Keratinocyte (primary cell): ENCODE data around the gene RMND1. TPM values are rescaled to one million over a fixed set of nuclear protein-coding genes. Genes with fewer than 3 reads are reported as not detected.

Source experiments
- DNase-seq: peaks from one replicate; pipeline ENCODE4 v3.0.0-alpha.2; 2011; ENCODE audit warnings: low read depth, missing footprints, low spot score
- FAIRE-seq: peaks from 2 replicates; lab custom pipeline; 2011; peaks lifted over from hg19 to GRCh38; lab: Jason Lieb, UNC
- H2AFZ ChIP-seq: 2 replicates; pipeline ENCODE4 v1.6.0; 2012; ENCODE audit warnings: low read length, control low read depth, inconsistent platforms; ENCODE audit not compliant: control insufficient read depth
- H3K27ac ChIP-seq: 2 replicates; pipeline ENCODE4 v1.5.1; 2011; ENCODE audit warnings: low read length; ENCODE audit not compliant: control insufficient read depth, insufficient read depth
- H3K27me3 ChIP-seq: 3 replicates; pipeline ENCODE4 v1.6.0; 2011; ENCODE audit warnings: low read length; ENCODE audit not compliant: control insufficient read depth, insufficient read depth; ENCODE audit errors: extremely low read depth
- H3K36me3 ChIP-seq, 2 experiments: 2 replicates in 1 of 2; 3 replicates in 1 of 2; pipeline ENCODE4 v1.5.1; 2011; ENCODE audit warnings: low read length in 2 of 2, mild to moderate bottlenecking in 1 of 2; ENCODE audit not compliant: control insufficient read depth in 2 of 2, insufficient read depth in 2 of 2; ENCODE audit errors: extremely low read depth in 1 of 2
- H3K4me1 ChIP-seq: 3 replicates; pipeline ENCODE4 v1.5.1; 2011; ENCODE audit warnings: low read length; ENCODE audit not compliant: control insufficient read depth, insufficient read depth; ENCODE audit errors: extremely low read depth
- H3K4me2 ChIP-seq: 3 replicates; pipeline ENCODE4 v1.6.0; 2011; ENCODE audit warnings: low read depth, low read length; ENCODE audit not compliant: control insufficient read depth, insufficient read depth; ENCODE audit errors: extremely low read depth
- H3K4me3 ChIP-seq, 3 experiments: fragments of 200-600 bp in 1 of 3; sonication (generic) in 1 of 3; 2 replicates in 2 of 3; 3 replicates in 1 of 3; pipeline ENCODE4 v1.5.1; 2011 to 2016; ENCODE audit warnings: low read length in 3 of 3, mild to moderate bottlenecking in 3 of 3, control low read depth in 2 of 3, inconsistent platforms in 1 of 3, low read depth in 1 of 3, mixed read lengths in 1 of 3, mixed run types in 1 of 3, moderate library complexity in 1 of 3; ENCODE audit not compliant: control insufficient read depth in 2 of 3, insufficient read depth in 2 of 3; ENCODE audit errors: extremely low read depth in 1 of 3
- H3K79me2 ChIP-seq: 2 replicates; pipeline ENCODE4 v1.6.0; 2012; ENCODE audit warnings: low read length; ENCODE audit not compliant: control insufficient read depth, insufficient read depth
- H3K9ac ChIP-seq: 3 replicates; pipeline ENCODE4 v1.6.0; 2011; ENCODE audit warnings: low read length; ENCODE audit not compliant: control insufficient read depth, insufficient read depth; ENCODE audit errors: extremely low read depth
- H3K9me1 ChIP-seq: 3 replicates; pipeline ENCODE4 v1.6.0; 2011; ENCODE audit warnings: low read length; ENCODE audit not compliant: control insufficient read depth, insufficient read depth; ENCODE audit errors: extremely low read depth
- H3K9me3 ChIP-seq: 2 replicates; pipeline ENCODE4 v1.5.1; 2012; ENCODE audit warnings: low read depth, low read length; ENCODE audit not compliant: control insufficient read depth
- H4K20me1 ChIP-seq: 3 replicates; pipeline ENCODE4 v1.6.0; 2011; ENCODE audit warnings: low read length; ENCODE audit not compliant: control insufficient read depth, insufficient read depth; ENCODE audit errors: extremely low read depth
- EZH2 ChIP-seq: IDR thresholded peaks from one replicate; pipeline ENCODE4 v1.6.1; 2012; ENCODE audit warnings: inconsistent platforms, mild to moderate bottlenecking, low read length, moderate library complexity
- dilution Hi-C: fragments of 300-500 bp; cut with MboI; formaldehyde crosslinking; loops from one replicate; pipeline ENCODE4 v1.7.0; 2020; ENCODE audit warnings: low sequenced_read_pairs; ENCODE audit not compliant: extremely low pct_ligation_motif_present
- polyA plus RNA-seq, 5 experiments: library from polyadenylated mRNA; depleted of rRNA in 3 of 5; stranded (reverse) in 3 of 5; stranded (forward) in 1 of 5; unstranded in 1 of 5; fragments of >200 nt; gene quantifications; 1 replicate in 1 of 5; 2 replicates in 3 of 5; 3 replicates in 1 of 5; pipeline versions ENCODE4 v1.2.1 to v1.2.3, GENCODE V29; 2011 to 2012; ENCODE audit warnings: missing spikeins in 2 of 5, low read depth in 1 of 5, low replicate concordance in 1 of 5
- TF ChIP-seq, protein P1 (sequence below), 3 experiments: IDR thresholded peaks in 1 of 3; conservative IDR thresholded peaks in 1 of 3; optimal IDR thresholded peaks in 1 of 3; 2 replicates in 2 of 3; 3 replicates in 1 of 3; pipeline versions ENCODE3 to v1.5.1; 2011; ENCODE audit warnings: low read length in 3 of 3, mild to moderate bottlenecking in 3 of 3, moderate library complexity in 2 of 3, control low read depth in 1 of 3, inconsistent platforms in 1 of 3; ENCODE audit not compliant: insufficient read depth in 2 of 3; ENCODE audit errors: extremely low read depth in 1 of 3

Gene RMND1
- polyA plus RNA-seq, 1 donor (not counting 4 experiments of a cell fraction or from before 2014, with no cell fraction given): 23.1 TPM

GRCh38 chr6:151475653-151476523, 24.0 kb upstream of the RMND1 start:
- peak overlapping the region; percentile 11 for H3K4me2 ChIP-seq
- dilution Hi-C loops: no loop called here
- no peak for DNase-seq
- no peaks in the 10 kb centered on the region for H4K20me1 ChIP-seq
- peak overlapping the region; percentile 11 for H2AFZ ChIP-seq
- no peak overlapping the region for H3K4me3 ChIP-seq
- H3K36me3 ChIP-seq: no peaks in the 10 kb centered on the region
- H3K79me2 ChIP-seq: no peaks in the 10 kb centered on the region
- no peaks in the 10 kb centered on the region for H3K9me3 ChIP-seq
- H3K4me1 ChIP-seq: no peaks in the 10 kb centered on the region
- TF ChIP-seq, protein P1, sequence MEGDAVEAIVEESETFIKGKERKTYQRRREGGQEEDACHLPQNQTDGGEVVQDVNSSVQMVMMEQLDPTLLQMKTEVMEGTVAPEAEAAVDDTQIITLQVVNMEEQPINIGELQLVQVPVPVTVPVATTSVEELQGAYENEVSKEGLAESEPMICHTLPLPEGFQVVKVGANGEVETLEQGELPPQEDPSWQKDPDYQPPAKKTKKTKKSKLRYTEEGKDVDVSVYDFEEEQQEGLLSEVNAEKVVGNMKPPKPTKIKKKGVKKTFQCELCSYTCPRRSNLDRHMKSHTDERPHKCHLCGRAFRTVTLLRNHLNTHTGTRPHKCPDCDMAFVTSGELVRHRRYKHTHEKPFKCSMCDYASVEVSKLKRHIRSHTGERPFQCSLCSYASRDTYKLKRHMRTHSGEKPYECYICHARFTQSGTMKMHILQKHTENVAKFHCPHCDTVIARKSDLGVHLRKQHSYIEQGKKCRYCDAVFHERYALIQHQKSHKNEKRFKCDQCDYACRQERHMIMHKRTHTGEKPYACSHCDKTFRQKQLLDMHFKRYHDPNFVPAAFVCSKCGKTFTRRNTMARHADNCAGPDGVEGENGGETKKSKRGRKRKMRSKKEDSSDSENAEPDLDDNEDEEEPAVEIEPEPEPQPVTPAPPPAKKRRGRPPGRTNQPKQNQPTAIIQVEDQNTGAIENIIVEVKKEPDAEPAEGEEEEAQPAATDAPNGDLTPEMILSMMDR (optimal IDR thresholded peaks at IDR 0.05 in 1 of 3, IDR thresholded peaks at IDR 0.05 in 1 of 3, conservative IDR thresholded peaks at IDR 0.05 in 1 of 3; ENCODE audit: extremely low read depth in 1 of 3, insufficient read depth in 2 of 3, low read length in 3 of 3): peak; percentile 37 to 65 (median 52)
- TF ChIP-seq EZH2: no peak
- no peaks in the 10 kb centered on the region for H3K27me3 ChIP-seq
- no peak overlapping the region for H3K9ac ChIP-seq
- no peak overlapping the region for H3K27ac ChIP-seq
- H3K9me1 ChIP-seq: no peaks in the 10 kb centered on the region
- FAIRE-seq: no peak

DNA sequence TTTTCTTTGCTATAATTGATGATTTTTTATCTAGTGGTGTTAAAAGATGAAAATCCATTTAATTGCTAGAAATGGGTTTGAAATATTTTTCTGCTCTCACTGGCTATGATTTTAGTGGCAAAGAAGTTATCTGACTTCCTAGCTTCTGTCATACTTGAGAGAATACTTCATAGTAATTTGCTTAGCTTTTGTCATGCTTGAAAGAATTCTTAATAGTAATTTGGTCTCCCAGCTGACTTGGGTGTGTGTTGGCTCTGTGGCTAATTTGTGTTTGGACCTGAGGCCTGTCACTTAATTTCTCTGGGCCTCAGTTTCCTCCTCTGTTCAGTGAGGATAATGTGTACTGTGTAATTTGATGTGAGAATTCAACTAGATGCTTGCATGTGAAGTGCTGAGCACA, 12.8 kb upstream of the RMND1 start:
- FAIRE-seq: no peak
- Histone ChIP-seq H2AFZ (no peak overlapping the region), H3K27me3 (no peaks in the 10 kb centered on the region), H3K79me2 (no peaks in the 10 kb centered on the region), H3K4me2 (no peak overlapping the region), H3K4me1 (no peaks in the 10 kb centered on the region), H3K9ac (no peak overlapping the region), H3K4me3 (no peak overlapping the region), H3K9me3 (no peaks in the 10 kb centered on the region), H3K27ac (no peak overlapping the region), H3K36me3 (peaks cover 2 to 4% of the 10 kb centered on the region in 2 experiments), H3K9me1 (no peaks in the 10 kb centered on the region), H4K20me1 (no peaks in the 10 kb centered on the region)
- DNase-seq: no peak
- TF ChIP-seq, protein P1 (optimal IDR thresholded peaks at IDR 0.05 in 1 of 3, IDR thresholded peaks at IDR 0.05 in 1 of 3, conservative IDR thresholded peaks at IDR 0.05 in 1 of 3; ENCODE audit: extremely low read depth in 1 of 3, insufficient read depth in 2 of 3, low read length in 3 of 3): no peak
- no peak for TF ChIP-seq EZH2
- dilution Hi-C loops: no loop called here
